NT2/D1 (cell line): ENCODE results near the gene ABHD18.
"Not testable (repeated sequence)": the region's sequence is repeated elsewhere in the genome, so short reads cannot be mapped to it uniquely, and the experiment has no call there.

Source experiments
- DNase-seq: peaks from one replicate; pipeline ENCODE4 v3.0.0-alpha.2; 2011; ENCODE audit warnings: low read depth, low spot score
- H3K27me3 ChIP-seq: 2 replicates; pipeline ENCODE4 v1.6.0; 2011; ENCODE audit warnings: mild to moderate bottlenecking; ENCODE audit not compliant: insufficient read length, insufficient read depth
- H3K36me3 ChIP-seq: 2 replicates; pipeline ENCODE4 v1.6.1; 2011; ENCODE audit warnings: mild to moderate bottlenecking, low read length, mixed read lengths; ENCODE audit not compliant: insufficient read depth, insufficient read length
- H3K4me1 ChIP-seq: 2 replicates; pipeline ENCODE4 v1.5.1; 2011; ENCODE audit not compliant: insufficient read depth, insufficient read length
- H3K4me3 ChIP-seq: 2 replicates; pipeline ENCODE4 v1.5.1; 2011; ENCODE audit warnings: low read depth; ENCODE audit not compliant: insufficient read length
- H3K9ac ChIP-seq: 2 replicates; pipeline ENCODE4 v1.6.0; 2011; ENCODE audit warnings: low read depth; ENCODE audit not compliant: insufficient read length
- H3K9me3 ChIP-seq: 2 replicates; pipeline ENCODE4 v1.5.1; 2011; ENCODE audit warnings: mild to moderate bottlenecking, low read length; ENCODE audit not compliant: insufficient read depth
- SUZ12 ChIP-seq: IDR thresholded peaks from 2 replicates; pipeline ENCODE4 v1.6.1; 2011; ENCODE audit not compliant: insufficient read length, insufficient read depth; ENCODE audit errors: extremely low read depth
- YY1 ChIP-seq: IDR thresholded peaks from 2 replicates; pipeline ENCODE4 v1.6.1; 2011; ENCODE audit not compliant: insufficient read length, insufficient read depth
- ZNF274 ChIP-seq: IDR thresholded peaks from 2 replicates; pipeline ENCODE4 v1.6.1; 2011; ENCODE audit warnings: mild to moderate bottlenecking, low read depth, low read length

The ABHD18 gene

GRCh38 chr4:127993151-127993550 lies 27.9 kb downstream of the ABHD18 start:
- H3K9me3 ChIP-seq = peaks cover 12% of the 10 kb centered on the region
- no peak for DNase-seq
- H3K36me3 ChIP-seq = no peaks in the 10 kb centered on the region

GRCh38 chr4:127995776-127996175 lies 30.6 kb downstream of the ABHD18 start:
- no peak for TF ChIP-seq SUZ12
- TF ChIP-seq YY1 = no peak
- no peak for TF ChIP-seq ZNF274
- Histone ChIP-seq H3K27me3 (no peaks in the 10 kb centered on the region), H3K9me3 (peaks cover 12% of the 10 kb centered on the region), H3K4me3 (no peak overlapping the region), H3K4me1 (no peaks in the 10 kb centered on the region), H3K36me3 (no peaks in the 10 kb centered on the region), H3K9ac (no peak overlapping the region)
- no peak for DNase-seq

More at GRCh38 chr4:127993151-127993550, 27.9 kb downstream of the ABHD18 start:
- no peak for TF ChIP-seq YY1
- TF ChIP-seq SUZ12 = no peak
- no peak for TF ChIP-seq ZNF274
- Histone ChIP-seq H3K27me3 (no peaks in the 10 kb centered on the region), H3K4me1 (no peaks in the 10 kb centered on the region), H3K4me3 (no peak overlapping the region), H3K9ac (no peak overlapping the region)

- not testable (repeated sequence) for H3K4me1 ChIP-seq, H3K9ac ChIP-seq, H3K4me3 ChIP-seq, DNase-seq, H3K36me3 ChIP-seq, H3K27me3 ChIP-seq
- peaks cover 12% of the 10 kb centered on the region for H3K9me3 ChIP-seq
Observed at GRCh38 chr4:127996521-127996920, 31.3 kb downstream of the ABHD18 start.

GRCh38 chr4:127997534-127998388 lies 32.6 kb downstream of the ABHD18 start:
- no peak for DNase-seq
- H3K36me3 ChIP-seq = no peaks in the 10 kb centered on the region

GRCh38 chr4:128006592-128006991 lies 41.4 kb downstream of the ABHD18 start:
- TF ChIP-seq ZNF274 = no peak
- TF ChIP-seq YY1 = no peak
- TF ChIP-seq SUZ12 = no peak
- Histone ChIP-seq H3K4me1 (no peaks in the 10 kb centered on the region), H3K27me3 (no peaks in the 10 kb centered on the region), H3K9ac (no peak overlapping the region), H3K36me3 (peaks cover 7% of the 10 kb centered on the region), H3K4me3 (no peak overlapping the region), H3K9me3 (no peaks in the 10 kb centered on the region)
- DNase-seq = no peak

More at GRCh38 chr4:127997534-127998388, 32.6 kb downstream of the ABHD18 start:
- H3K4me3 ChIP-seq = no peak overlapping the region
- no peaks in the 10 kb centered on the region for H3K27me3 ChIP-seq
- no peak for TF ChIP-seq SUZ12
- peaks cover 12% of the 10 kb centered on the region for H3K9me3 ChIP-seq
- H3K9ac ChIP-seq = no peak overlapping the region
- H3K4me1 ChIP-seq = no peaks in the 10 kb centered on the region

GRCh38 chr4:128009428-128009827 lies 44.2 kb downstream of the ABHD18 start:
- H3K4me3 ChIP-seq = no peak overlapping the region
- H3K36me3 ChIP-seq = peaks cover 7% of the 10 kb centered on the region
- no peaks in the 10 kb centered on the region for H3K4me1 ChIP-seq
- DNase-seq = no peak
- TF ChIP-seq YY1 = no peak
- no peak for TF ChIP-seq ZNF274
- no peak for TF ChIP-seq SUZ12
- H3K27me3 ChIP-seq = no peaks in the 10 kb centered on the region
- H3K9me3 ChIP-seq = no peaks in the 10 kb centered on the region
- H3K9ac ChIP-seq = no peak overlapping the region

GRCh38 chr4:128025319-128025718 lies 60.1 kb downstream of the ABHD18 start:
- DNase-seq = no peak
- no peak overlapping the region for H3K4me3 ChIP-seq
- H3K36me3 ChIP-seq = peaks cover 25% of the 10 kb centered on the region
- H3K9me3 ChIP-seq = no peaks in the 10 kb centered on the region
- H3K27me3 ChIP-seq = no peaks in the 10 kb centered on the region
- no peak for TF ChIP-seq SUZ12
- TF ChIP-seq ZNF274 = no peak
- no peak for TF ChIP-seq YY1
- H3K9ac ChIP-seq = no peak overlapping the region
- no peaks in the 10 kb centered on the region for H3K4me1 ChIP-seq
